Adrenal gland (tissue), 12 donors: Measurements from ENCODE around the gene LRP1. TPM values are rescaled to one million over a fixed set of nuclear protein-coding genes. Genes with fewer than 3 reads are reported as not detected.

Source experiments
- DNase-seq, 7 donors: peaks; one replicate each; pipeline ENCODE4 v3.0.0-alpha.2; 2019 to 2020
- H3K27ac ChIP-seq, 5 donors: fragments of 200-600 bp; sonication (generic) in 4 of 5; 1 replicate in 3 of 5; 2 replicates in 2 of 5; pipeline versions ENCODE4 v1.5.1 to v1.8.0; 2016 to 2020; ENCODE audit warnings: mild to moderate bottlenecking in 1 of 5
- H3K27me3 ChIP-seq: fragments of 200-600 bp; 2 replicates; pipeline ENCODE4 v1.8.0; 2021
- H3K36me3 ChIP-seq, 2 donors: fragments of 200-600 bp; replicated peaks in 1 of 2; 1 replicate in 1 of 2; 2 replicates in 1 of 2; pipeline versions ENCODE4 v1.5.1 to v1.8.0; 2018 to 2022
- H3K4me1 ChIP-seq, 2 donors: fragments of 200-600 bp; replicated peaks in 1 of 2; 1 replicate in 1 of 2; 2 replicates in 1 of 2; pipeline versions ENCODE4 v1.5.1 to v1.8.0; 2018 to 2021
- H3K4me3 ChIP-seq, 4 donors: fragments of 200-600 bp; sonication (generic) in 3 of 4; one replicate each; pipeline ENCODE4 v1.5.1; 2016 to 2018
- H3K9me3 ChIP-seq, 3 donors: fragments of 200-600 bp; sonication (generic) in 1 of 3; replicated peaks in 1 of 3; 1 replicate in 2 of 3; 2 replicates in 1 of 3; pipeline versions ENCODE4 v1.5.1 to v1.8.0; 2016 to 2021
- CTCF ChIP-seq, 6 experiments: fragments of 450-650 bp in 4 of 6; fragments of 200-600 bp in 2 of 6; sonication (generic) in 1 of 6; IDR thresholded peaks; 1 replicate in 5 of 6; 2 replicates in 1 of 6; pipeline versions ENCODE4 v1.5.1 to v1.8.0; 2016 to 2021; ENCODE audit warnings: antibody characterized with exemption in 6 of 6, mild to moderate bottlenecking in 2 of 6, moderate library complexity in 1 of 6
- POLR2A ChIP-seq, 2 donors: fragments of 450-650 bp; IDR thresholded peaks; one replicate each; pipeline ENCODE4 v1.6.1; 2017; ENCODE audit warnings: antibody characterized with exemption in 2 of 2, mild to moderate bottlenecking in 2 of 2, moderate library complexity in 1 of 2
- WGBS, 4 donors: extraction: QIAGEN DNeasy Blood & Tissue Kit in 2 of 4; methylation state at CpG; one replicate each; pipeline versions ENCODE4 v1.1.5 to v1.1.7; 2013 to 2017; 5-methylcytosine and 5-hydroxymethylcytosine counted together
- intact Hi-C, 2 donors: fragments of 100-400 bp; cut with DNase I; formaldehyde crosslinking; loops; one replicate each; pipeline versions ENCODE4 v1.14.1 to v1.15.0; 2022 to 2023
- polyA plus RNA-seq, 3 donors: library from polyadenylated mRNA; stranded (reverse); fragments of 200-250 nt in 2 of 3; fragments of 350-450 nt in 1 of 3; fragmentation: Illumina TruSeq in 1 of 3; extraction: RNeasy Lipid Tissue Mini Kit (QIAGEN cat#74804) in 1 of 3; gene quantifications; one replicate each; pipeline ENCODE4 v1.2.3, GENCODE V29; 2013 to 2014
- total RNA-seq, 9 donors: library from RNA; depleted of rRNA in 4 of 9; stranded (reverse); fragments of >200 nt in 4 of 9; fragments of 120-200 nt in 1 of 9; fragmentation: NEBNext Ultra II Directional in 1 of 9; extraction: Animal tissue kit (Norgen Biotek cat#: 25700) in 1 of 9; gene quantifications; one replicate each; pipeline versions ENCODE4 v1.1.0 to v1.2.4, GENCODE V29; 2013 to 2023
- donor health status: healthy with polysubstance abuse.
- donor health status: Bipolar disorder and iron deficiency.
- donor health status: DM: yes; HTN: yes; CAD: no.
- donor health status: DM: no; HTN: no; CAD: no.
- donor health status: DM: no; HTN: no; CAD: no.
- donor health status: DM: yes; HTN: yes; CAD: no.

The LRP1 gene
- total and polyA plus RNA-seq, 12 donors: 18.4 to 307 (median 138) TPM

DNA sequence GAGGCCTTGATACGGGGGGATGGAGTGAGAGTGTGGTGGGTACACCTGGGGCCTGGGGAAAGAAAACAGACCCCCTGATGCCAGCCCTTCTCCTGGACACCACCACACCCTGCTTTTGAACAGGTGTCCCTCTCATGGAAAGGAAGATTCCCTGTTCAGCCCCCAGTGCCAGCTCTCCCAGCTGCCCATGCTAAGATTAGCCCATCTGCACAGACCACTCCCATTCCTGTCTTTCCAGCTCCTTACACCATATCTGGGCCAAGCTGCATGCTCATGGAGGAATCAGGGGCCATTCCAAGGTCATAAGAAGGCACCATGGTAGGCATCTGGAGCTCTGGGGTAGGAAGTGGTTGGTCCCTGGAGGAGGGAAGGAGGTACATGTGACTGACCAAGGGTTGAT is 29.7 kb upstream of the LRP1 start:
- peaks cover 8 to 30% of the 10 kb centered on the region in 2 donors for H3K4me1 ChIP-seq
- DNase-seq: peak in 2 of 7 donors; percentile 9 to 19

DNA sequence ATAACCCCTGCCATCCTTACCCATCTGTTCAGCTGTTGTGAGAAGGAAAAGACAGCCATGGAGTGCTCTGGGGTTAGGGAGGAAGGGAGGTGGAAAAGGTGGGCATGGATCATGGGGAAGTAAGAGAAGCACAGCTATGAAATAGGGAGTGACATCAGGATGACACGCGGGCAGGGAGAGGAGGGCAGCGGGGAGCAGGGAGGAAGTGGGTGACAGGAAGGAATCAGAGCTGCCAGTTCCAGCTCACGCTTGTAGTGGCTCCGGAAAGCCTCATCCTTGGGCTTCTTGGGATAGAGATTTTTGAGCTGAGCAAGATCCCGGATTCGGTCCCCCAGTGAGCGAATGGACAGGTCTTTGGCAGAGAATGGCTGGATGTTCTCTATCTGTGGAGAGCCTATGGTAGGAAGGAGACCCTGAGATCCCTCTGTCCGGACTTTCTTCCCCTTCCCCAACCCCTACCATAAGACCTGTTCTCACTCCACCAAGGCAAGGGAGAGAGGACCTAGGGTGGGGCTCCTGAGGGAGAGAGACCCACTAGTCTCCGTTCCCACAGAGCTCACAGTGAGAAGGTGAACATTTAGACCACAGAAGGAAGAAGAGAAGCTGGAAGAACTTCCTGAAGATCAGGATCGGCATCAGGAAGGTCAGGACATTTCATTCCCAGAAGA is 29.1 kb upstream of the LRP1 start:
- intact Hi-C loops: no loop called here
- Histone ChIP-seq H3K27ac (peak overlapping the region in 2 of 5 donors; percentile 5 to 25), H3K27me3 (no peaks in the 10 kb centered on the region), H3K9me3 (no peaks in the 10 kb centered on the region), H3K4me1 (peaks cover 8 to 26% of the 10 kb centered on the region in 2 donors), H3K4me3 (no peak overlapping the region), H3K36me3 (peaks cover 0 to 68% of the 10 kb centered on the region in 2 donors)
- peak in 2 of 7 donors; percentile 11 to 23 for DNase-seq
- TF ChIP-seq CTCF (IDR thresholded peaks at IDR 0.05): no peak
- TF ChIP-seq POLR2A (IDR thresholded peaks at IDR 0.05): no peak
- WGBS, 4 donors: 72 to 84% (median 76%) methylated on average over 11 of the region's 11 CpGs

More for the DNA sequence above, 29.7 kb upstream of the LRP1 start:
- intact Hi-C loops: no loop called here
- H3K4me3 ChIP-seq: no peak overlapping the region
- H3K27me3 ChIP-seq: no peaks in the 10 kb centered on the region
- no peak for TF ChIP-seq CTCF (IDR thresholded peaks at IDR 0.05)
- no peak for TF ChIP-seq POLR2A (IDR thresholded peaks at IDR 0.05)
- H3K27ac ChIP-seq: peak overlapping the region in 2 of 5 donors; percentile 5 to 25
- peaks cover 0 to 63% of the 10 kb centered on the region in 2 donors for H3K36me3 ChIP-seq
- 83 to 100% (median 93%) methylated on average over 1 of the region's 1 CpG for WGBS, 4 donors
- H3K9me3 ChIP-seq: no peaks in the 10 kb centered on the region

GRCh38 chr12:57099766-57100165 is 28.5 kb upstream of the LRP1 start:
- no peak for TF ChIP-seq POLR2A (IDR thresholded peaks at IDR 0.05)
- no peak for TF ChIP-seq CTCF (IDR thresholded peaks at IDR 0.05)
- H3K27ac ChIP-seq: peak overlapping the region in 1 of 5 donors; percentile 25
- no peak overlapping the region for H3K4me3 ChIP-seq
- H3K36me3 ChIP-seq: peaks cover 0 to 70% of the 10 kb centered on the region in 2 donors
- WGBS, 4 donors: 81 to 93% (median 84%) methylated on average over 12 of the region's 12 CpGs
- no peaks in the 10 kb centered on the region for H3K9me3 ChIP-seq
- H3K4me1 ChIP-seq: peaks cover 8 to 21% of the 10 kb centered on the region in 2 donors
- intact Hi-C loops: no loop called here
- H3K27me3 ChIP-seq: no peaks in the 10 kb centered on the region
- DNase-seq: peak in 1 of 7 donors; percentile 27

DNA sequence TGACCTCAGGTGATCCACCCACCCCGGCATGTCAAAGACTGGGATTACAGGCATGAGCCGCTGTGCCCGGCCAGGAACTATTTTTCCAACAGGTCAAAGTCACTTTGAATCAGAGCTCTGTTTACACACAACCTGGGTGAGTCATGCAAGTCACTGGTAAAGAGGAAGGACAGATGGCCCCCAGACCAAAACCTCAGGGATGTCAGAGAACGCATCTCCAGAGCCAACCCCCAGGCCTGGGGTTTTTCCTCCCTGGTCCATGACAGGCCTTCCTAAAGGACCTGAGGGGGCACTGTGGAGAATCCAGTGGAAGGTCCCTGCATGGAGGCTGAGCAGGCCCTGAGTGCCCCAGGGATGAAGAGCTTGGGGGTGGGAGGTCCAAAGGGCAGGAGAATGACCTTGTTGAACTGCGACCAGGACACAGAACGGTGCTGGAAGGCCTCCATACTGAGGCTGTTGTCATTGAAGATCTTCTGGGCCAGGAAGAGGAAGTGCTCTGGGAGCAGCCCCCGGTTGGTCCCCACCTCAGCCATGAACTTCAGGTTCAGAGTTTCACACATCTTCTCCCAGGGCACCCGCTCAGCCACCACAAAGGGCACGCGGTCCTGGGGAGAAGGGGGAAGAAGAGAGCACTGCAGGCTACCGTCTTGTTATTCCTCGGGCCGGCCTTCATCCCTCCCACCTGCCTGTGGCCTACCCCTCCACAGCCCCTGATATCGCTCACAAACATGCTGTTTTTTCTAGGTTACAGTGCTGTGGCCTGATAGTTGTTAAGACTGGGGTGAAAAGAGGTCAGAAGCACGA is 26.2 kb upstream of the LRP1 start:
- intact Hi-C loops: no loop called here
- Histone ChIP-seq H3K27me3 (no peaks in the 10 kb centered on the region), H3K4me1 (peaks cover 7 to 17% of the 10 kb centered on the region in 2 donors), H3K4me3 (no peak overlapping the region), H3K36me3 (peaks cover 0 to 70% of the 10 kb centered on the region in 2 donors), H3K27ac (peak overlapping the region in 2 of 5 donors; percentile 40 to 46), H3K9me3 (no peaks in the 10 kb centered on the region)
- TF ChIP-seq POLR2A (IDR thresholded peaks at IDR 0.05) (no peak), CTCF (IDR thresholded peaks at IDR 0.05) (no peak)
- DNase-seq: peak in 3 of 7 donors; percentile 23 to 49 (median 39)
- WGBS, 4 donors: 55 to 62% (median 59%) methylated on average over 11 to 15 of the region's 15 CpGs
